Measurements from ENCODE around the gene USP24.

USP24 gene

GRCh38 chr1:55062801-55063576, 152.2 kb downstream of the USP24 start:
- H3K4me3 ChIP-seq (ENCODE audit: low read length) = no peak overlapping the region
- TF ChIP-seq ZNF274 (IDR thresholded peaks at IDR 0.05; ENCODE audit: low read depth, low read length) = no peak

GRCh38 chr1:55061706-55062321, 153.3 kb downstream of the USP24 start:
- no peak overlapping the region for H3K4me3 ChIP-seq (ENCODE audit: low read length)
- TF ChIP-seq ZNF274 (IDR thresholded peaks at IDR 0.05; ENCODE audit: low read depth, low read length) = no peak

GRCh38 chr1:55061000-55061705, 154.0 kb downstream of the USP24 start:
- TF ChIP-seq ZNF274 (IDR thresholded peaks at IDR 0.05; ENCODE audit: low read depth, low read length) = no peak
- no peak overlapping the region for H3K4me3 ChIP-seq (ENCODE audit: low read length)

- TF ChIP-seq ZNF274 (IDR thresholded peaks at IDR 0.05; ENCODE audit: low read depth, low read length) = no peak
- no peak overlapping the region for H3K4me3 ChIP-seq (ENCODE audit: low read length)
Observed at GRCh38 chr1:55060133-55060999, 154.8 kb downstream of the USP24 start.

GRCh38 chr1:55059302-55060132, 155.6 kb downstream of the USP24 start:
- TF ChIP-seq ZNF274 (IDR thresholded peaks at IDR 0.05; ENCODE audit: low read depth, low read length) = no peak
- no peak overlapping the region for H3K4me3 ChIP-seq (ENCODE audit: low read length)

GRCh38 chr1:55057956-55058298, 157.2 kb downstream of the USP24 start:
- no peak for TF ChIP-seq ZNF274 (IDR thresholded peaks at IDR 0.05; ENCODE audit: low read depth, low read length)

GRCh38 chr1:55057270-55057955, 157.8 kb downstream of the USP24 start:
- no peak overlapping the region for H3K4me3 ChIP-seq (ENCODE audit: low read length)
- TF ChIP-seq ZNF274 (IDR thresholded peaks at IDR 0.05; ENCODE audit: low read depth, low read length) = no peak

More at GRCh38 chr1:55057956-55058298, 157.2 kb downstream of the USP24 start:
- H3K4me3 ChIP-seq (ENCODE audit: low read length) = no peak overlapping the region

GRCh38 chr1:55056632-55056992, 158.6 kb downstream of the USP24 start:
- no peak overlapping the region for H3K4me3 ChIP-seq (ENCODE audit: low read length)
- TF ChIP-seq ZNF274 (IDR thresholded peaks at IDR 0.05; ENCODE audit: low read depth, low read length) = no peak

- H3K4me3 ChIP-seq (ENCODE audit: low read length) = no peak overlapping the region
- TF ChIP-seq ZNF274 (IDR thresholded peaks at IDR 0.05; ENCODE audit: low read depth, low read length) = no peak
Observed at GRCh38 chr1:55055951-55056631, 159.1 kb downstream of the USP24 start.

- TF ChIP-seq ZNF274 (IDR thresholded peaks at IDR 0.05; ENCODE audit: low read depth, low read length) = no peak
- no peak overlapping the region for H3K4me3 ChIP-seq (ENCODE audit: low read length)
Observed at GRCh38 chr1:55055084-55055882, 159.9 kb downstream of the USP24 start.

GRCh38 chr1:55054396-55054795, 160.8 kb downstream of the USP24 start:
- no peak for TF ChIP-seq ZNF274 (IDR thresholded peaks at IDR 0.05; ENCODE audit: low read depth, low read length)
- no peak overlapping the region for H3K4me3 ChIP-seq (ENCODE audit: low read length)

Data from GM08714 (cell line).